Stimulated activated CD8-positive, alpha-beta memory T cell treated with anti-CD3 and anti-CD28 coated beads, Interleukin-15, amount 100 ng/mL, for 1 hour (primary cell): ENCODE measurements around the gene TXNDC2.

Experiments
- DNase-seq: peaks from one replicate; pipeline ENCODE4 v3.0.0-alpha.2; 2020; ENCODE audit warnings: low read depth

Gene TXNDC2

DNA sequence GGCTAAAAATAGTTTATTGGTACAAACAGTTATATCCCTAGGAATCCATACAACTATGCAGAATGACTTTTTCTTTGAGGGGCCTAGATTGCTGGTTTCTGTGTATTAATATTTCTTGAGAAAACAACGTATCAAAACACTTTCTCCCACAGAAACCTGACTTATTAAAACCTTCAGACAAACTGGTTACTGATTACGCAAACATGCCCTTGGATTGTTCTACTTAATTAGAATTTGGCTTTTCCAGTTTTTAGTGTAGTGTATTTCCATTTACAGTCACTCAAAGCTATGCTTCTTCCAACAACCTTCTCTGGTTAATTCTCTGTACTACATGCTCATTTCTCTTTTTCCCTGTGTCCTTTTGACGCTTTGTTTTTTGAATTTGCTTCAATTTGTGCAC is 48.1 kb downstream of the TXNDC2 start:
- DNase-seq = no peak

GRCh38 chr18:9934274-9934673 is 48.5 kb downstream of the TXNDC2 start:
- DNase-seq = no peak
